A673 (cell line): ENCODE data around the gene MYO3A. TPM values are rescaled to one million over a fixed set of nuclear protein-coding genes. Genes with fewer than 3 reads are reported as not detected.

Source experiments
- BruUV-seq: library from RNA; stranded (reverse); fragments of 400-500 nt; replicated peaks from 2 replicates; lab custom pipeline; 2021; lab: Mats Ljungman, UMichigan
- CTCF ChIA-PET: fragments of 300-600 bp; sonication (Branson Sonifier 250); formaldehyde crosslinking; loops from one replicate; lab custom pipeline; 2022; ENCODE audit warnings: antibody characterized with exemption; lab: Charles Lee
- POLR2A ChIA-PET: fragments of 300-600 bp; sonication (Branson Sonifier 250); formaldehyde crosslinking; loops from one replicate; lab custom pipeline; 2022; ENCODE audit warnings: antibody characterized with exemption; ENCODE audit not compliant: low non-redundant PET; lab: Charles Lee
- DNase-seq: peaks from one replicate; pipeline ENCODE4 v3.0.0-alpha.2; 2015; ENCODE audit warnings: low spot score
- H3K27ac ChIP-seq: fragments of 200-600 bp; sonication (generic); 2 replicates; pipeline ENCODE4 v1.5.1; 2016; ENCODE audit warnings: mixed run types, low read depth, mild to moderate bottlenecking, mixed read lengths, antibody characterized with exemption, low read length; ENCODE audit not compliant: poor library complexity, severe bottlenecking
- H3K27me3 ChIP-seq: fragments of 200-600 bp; sonication (generic); replicated peaks from 2 replicates; pipeline ENCODE4 v1.6.1; 2017; ENCODE audit warnings: mixed run types, low read depth, mild to moderate bottlenecking, mixed read lengths, antibody characterized with exemption, low read length; ENCODE audit not compliant: insufficient read depth, poor library complexity
- H3K36me3 ChIP-seq: fragments of 200-600 bp; sonication (generic); 2 replicates; pipeline ENCODE4 v1.6.1; 2016; ENCODE audit warnings: mixed run types, mild to moderate bottlenecking, mixed read lengths, antibody characterized with exemption, low read length; ENCODE audit not compliant: insufficient read depth, poor library complexity, severe bottlenecking
- H3K4me1 ChIP-seq: fragments of 200-600 bp; sonication (generic); 2 replicates; pipeline ENCODE4 v1.6.1; 2017; ENCODE audit warnings: mixed run types, mild to moderate bottlenecking, mixed read lengths, antibody characterized with exemption, low read length; ENCODE audit not compliant: insufficient read depth, poor library complexity, severe bottlenecking
- H3K4me3 ChIP-seq: fragments of 200-600 bp; sonication (generic); 2 replicates; pipeline ENCODE4 v1.5.1; 2016; ENCODE audit warnings: low read depth, mixed run types, mild to moderate bottlenecking, mixed read lengths, low read length; ENCODE audit not compliant: poor library complexity, severe bottlenecking
- H3K9me3 ChIP-seq: fragments of 200-600 bp; sonication (generic); 2 replicates; pipeline ENCODE4 v1.6.1; 2016; ENCODE audit warnings: mixed run types, low read depth, mild to moderate bottlenecking, mixed read lengths, antibody characterized with exemption, low read length; ENCODE audit not compliant: poor library complexity, severe bottlenecking
- EZH2 ChIP-seq: fragments of 200-600 bp; sonication (generic); IDR thresholded peaks from 2 replicates; pipeline ENCODE4 v1.6.1; 2017; ENCODE audit warnings: borderline replicate concordance, low read depth, mild to moderate bottlenecking, mixed read lengths, antibody characterized with exemption, low read length; ENCODE audit not compliant: poor library complexity, severe bottlenecking
- intact Hi-C: fragments of 100-400 bp; cut with micrococcal nuclease; formaldehyde crosslinking; loops from one replicate; pipeline ENCODE4 v1.10.0; 2022; ENCODE audit not compliant: unreplicated experiment
- total RNA-seq: library from RNA; stranded (reverse); gene quantifications from 2 replicates; pipeline ENCODE4 v1.2.3, GENCODE V29; 2021
- TF ChIP-seq, protein P1 (sequence below): fragments of 300-800, 200-600 bp; sonication (generic); conservative IDR thresholded peaks from 2 replicates; pipeline ENCODE4 v1.5.1; 2017; ENCODE audit warnings: low read depth, mild to moderate bottlenecking, antibody characterized with exemption, low read length, moderate library complexity, mixed read lengths

Gene MYO3A
- total RNA-seq, 1 experiment from 2014 or later, result 0.88 TPM

DNA sequence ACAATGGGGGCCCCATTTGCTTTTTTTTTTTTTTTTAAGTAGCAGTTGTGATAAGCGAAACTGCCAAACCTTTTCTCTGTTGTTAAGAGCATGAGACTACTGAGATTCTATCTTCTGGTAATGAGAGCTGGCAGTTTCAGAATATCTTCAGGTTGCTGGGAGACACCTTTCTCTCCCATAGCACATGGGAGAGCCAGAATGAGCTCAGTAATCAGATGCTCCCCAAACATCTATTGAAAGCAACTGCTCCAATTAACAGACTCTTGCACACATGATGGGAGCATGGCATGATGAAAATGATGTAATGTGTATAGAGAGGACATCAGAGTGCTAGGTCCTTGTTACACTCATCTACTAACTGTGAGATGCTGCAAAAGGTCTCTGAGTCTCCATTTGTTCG lies 18.8 kb downstream of the MYO3A start:
- intact Hi-C loops, result no loop called here
- TF ChIP-seq EZH2, result no peak
- TF ChIP-seq, protein P1, sequence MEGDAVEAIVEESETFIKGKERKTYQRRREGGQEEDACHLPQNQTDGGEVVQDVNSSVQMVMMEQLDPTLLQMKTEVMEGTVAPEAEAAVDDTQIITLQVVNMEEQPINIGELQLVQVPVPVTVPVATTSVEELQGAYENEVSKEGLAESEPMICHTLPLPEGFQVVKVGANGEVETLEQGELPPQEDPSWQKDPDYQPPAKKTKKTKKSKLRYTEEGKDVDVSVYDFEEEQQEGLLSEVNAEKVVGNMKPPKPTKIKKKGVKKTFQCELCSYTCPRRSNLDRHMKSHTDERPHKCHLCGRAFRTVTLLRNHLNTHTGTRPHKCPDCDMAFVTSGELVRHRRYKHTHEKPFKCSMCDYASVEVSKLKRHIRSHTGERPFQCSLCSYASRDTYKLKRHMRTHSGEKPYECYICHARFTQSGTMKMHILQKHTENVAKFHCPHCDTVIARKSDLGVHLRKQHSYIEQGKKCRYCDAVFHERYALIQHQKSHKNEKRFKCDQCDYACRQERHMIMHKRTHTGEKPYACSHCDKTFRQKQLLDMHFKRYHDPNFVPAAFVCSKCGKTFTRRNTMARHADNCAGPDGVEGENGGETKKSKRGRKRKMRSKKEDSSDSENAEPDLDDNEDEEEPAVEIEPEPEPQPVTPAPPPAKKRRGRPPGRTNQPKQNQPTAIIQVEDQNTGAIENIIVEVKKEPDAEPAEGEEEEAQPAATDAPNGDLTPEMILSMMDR, result no peak
- H3K9me3 ChIP-seq, result no peaks in the 10 kb centered on the region
- CTCF ChIA-PET, result no interaction called here
- BruUV-seq, result no TSS peak
- no peak overlapping the region for H3K27ac ChIP-seq
- H3K27me3 ChIP-seq, result peaks cover 3% of the 10 kb centered on the region
- POLR2A ChIA-PET, result no interaction called here
- H3K4me3 ChIP-seq, result no peak overlapping the region
- DNase-seq, result no peak
- H3K36me3 ChIP-seq, result no peaks in the 10 kb centered on the region
- no peaks in the 10 kb centered on the region for H3K4me1 ChIP-seq

DNA sequence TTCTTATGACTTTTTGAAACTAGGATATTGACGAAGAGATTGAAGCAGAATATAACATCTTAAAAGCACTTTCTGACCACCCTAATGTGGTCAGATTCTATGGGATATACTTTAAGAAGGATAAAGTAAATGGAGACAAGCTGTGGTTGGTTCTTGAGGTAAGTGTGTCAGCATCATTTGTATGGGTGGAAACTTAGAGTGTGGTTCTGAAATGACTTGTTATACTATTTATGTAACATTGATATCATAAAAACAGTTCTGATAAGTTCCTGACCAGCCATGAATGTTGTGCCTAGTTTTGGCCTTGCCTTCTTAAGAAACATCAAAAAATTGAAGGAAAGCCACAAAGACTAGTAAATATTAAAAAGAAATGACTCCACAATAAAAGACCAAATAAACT lies 20.8 kb downstream of the MYO3A start:
- H3K4me3 ChIP-seq, result no peak overlapping the region
- H3K27me3 ChIP-seq, result no peaks in the 10 kb centered on the region
- H3K36me3 ChIP-seq, result no peaks in the 10 kb centered on the region
- H3K27ac ChIP-seq, result no peak overlapping the region
- CTCF ChIA-PET, result no interaction called here
- TF ChIP-seq, protein P1, result no peak
- no peak for TF ChIP-seq EZH2
- POLR2A ChIA-PET, result no interaction called here
- intact Hi-C loops, result no loop called here
- DNase-seq, result no peak
- H3K9me3 ChIP-seq, result peaks cover 2% of the 10 kb centered on the region
- no TSS peak for BruUV-seq
- no peaks in the 10 kb centered on the region for H3K4me1 ChIP-seq

DNA sequence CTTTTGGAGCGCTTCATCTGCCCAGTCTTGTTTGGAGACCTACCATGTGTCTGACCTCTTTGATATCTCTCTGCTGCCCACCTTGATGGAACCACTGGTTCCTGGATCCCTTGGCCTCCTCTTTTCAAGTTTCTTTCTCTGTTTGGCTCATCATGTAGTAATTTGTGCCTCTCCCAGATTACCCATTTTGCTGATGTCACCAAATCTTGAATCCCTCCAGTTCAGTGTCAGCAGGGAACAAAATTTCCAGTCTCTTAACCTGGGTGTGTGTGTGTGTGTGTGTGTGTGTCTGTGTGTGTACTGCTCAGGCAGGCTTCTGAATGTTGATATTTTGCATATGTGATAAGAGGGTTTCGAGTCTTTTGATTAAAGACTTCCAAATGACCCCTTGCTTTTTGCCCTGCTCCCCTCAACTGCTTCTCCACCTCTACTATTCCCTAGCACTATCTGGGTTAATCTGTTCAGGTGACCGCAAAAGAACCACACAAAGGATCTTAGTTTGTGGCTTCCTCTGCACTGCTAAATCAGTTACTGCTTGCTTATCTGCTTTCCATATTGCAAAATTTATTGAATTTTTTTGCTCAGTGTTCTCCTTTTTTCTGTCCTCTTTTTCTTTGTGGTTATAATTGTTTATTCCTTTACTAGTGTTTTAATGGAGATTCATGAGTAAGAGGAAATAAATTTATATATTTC lies 25.7 kb downstream of the MYO3A start:
- Histone ChIP-seq H3K27me3 (no peaks in the 10 kb centered on the region), H3K36me3 (no peaks in the 10 kb centered on the region), H3K9me3 (peaks cover 2% of the 10 kb centered on the region), H3K4me1 (no peaks in the 10 kb centered on the region), H3K27ac (no peak overlapping the region), H3K4me3 (no peak overlapping the region)
- DNase-seq, result no peak
- TF ChIP-seq, protein P1, result no peak
- no peak for TF ChIP-seq EZH2
- intact Hi-C loops, result no loop called here
- ChIA-PET CTCF (interaction anchor here (0.6 kb wide), 1 partner anchor 594 kb away, joined by 3 read pairs; no protein-coding TSS in a partner anchor), POLR2A (no interaction called here)
- no TSS peak for BruUV-seq
